Liver (tissue), 3 donors: ENCODE results near the gene MAP4K3.

Experiments
- GABPA ChIP-seq, 2 donors: IDR thresholded peaks in 1 of 2; conservative IDR thresholded peaks in 1 of 2; 2 replicates each; pipeline ENCODE4 v1.6.1; 2016; ENCODE audit warnings: antibody characterized with exemption in 2 of 2, mild to moderate bottlenecking in 1 of 2, moderate library complexity in 1 of 2
- JUND ChIP-seq, 2 donors: IDR thresholded peaks; 2 replicates each; pipeline ENCODE4 v1.6.1; 2016; ENCODE audit warnings: antibody characterized with exemption in 2 of 2
- NR2F2 ChIP-seq: IDR thresholded peaks from 2 replicates; pipeline ENCODE4 v1.6.1; 2016; ENCODE audit warnings: antibody characterized with exemption
- RAD21 ChIP-seq, 2 donors: IDR thresholded peaks; 2 replicates each; pipeline ENCODE4 v1.6.1; 2016; ENCODE audit warnings: antibody characterized with exemption in 2 of 2, mild to moderate bottlenecking in 2 of 2
- RXRA ChIP-seq, 2 donors: IDR thresholded peaks; 2 replicates each; pipeline ENCODE4 v1.6.1; 2017 to 2018; ENCODE audit warnings: antibody characterized with exemption in 2 of 2, mild to moderate bottlenecking in 1 of 2
- SP1 ChIP-seq: IDR thresholded peaks from 2 replicates; pipeline ENCODE4 v1.6.1; 2018; ENCODE audit warnings: antibody characterized with exemption, mild to moderate bottlenecking
- TAF1 ChIP-seq: conservative IDR thresholded peaks from 2 replicates; pipeline ENCODE4 v1.6.1; 2016; ENCODE audit warnings: antibody characterized with exemption, mild to moderate bottlenecking
- TF ChIP-seq, protein P1 (sequence below): IDR thresholded peaks from 2 replicates; pipeline ENCODE4 v1.6.1; 2016; ENCODE audit warnings: antibody characterized with exemption, mild to moderate bottlenecking
- TF ChIP-seq, protein P2 (sequence below): fragments of 150-350 bp; IDR thresholded peaks from 2 replicates; pipeline ENCODE4 v1.5.1; 2017; ENCODE audit warnings: improper control_type of control experiment, low read depth, low read length; ENCODE audit not compliant: missing input control
- TF ChIP-seq, protein P3 (sequence below): IDR thresholded peaks from 2 replicates; pipeline ENCODE4 v1.6.1; 2016; ENCODE audit warnings: antibody characterized with exemption
- TF ChIP-seq, protein P4 (sequence below): IDR thresholded peaks from 2 replicates; pipeline ENCODE4 v1.6.1; 2016; ENCODE audit warnings: antibody characterized with exemption
- donor health status: healthy.
- donor health status: healthy.

DNA sequence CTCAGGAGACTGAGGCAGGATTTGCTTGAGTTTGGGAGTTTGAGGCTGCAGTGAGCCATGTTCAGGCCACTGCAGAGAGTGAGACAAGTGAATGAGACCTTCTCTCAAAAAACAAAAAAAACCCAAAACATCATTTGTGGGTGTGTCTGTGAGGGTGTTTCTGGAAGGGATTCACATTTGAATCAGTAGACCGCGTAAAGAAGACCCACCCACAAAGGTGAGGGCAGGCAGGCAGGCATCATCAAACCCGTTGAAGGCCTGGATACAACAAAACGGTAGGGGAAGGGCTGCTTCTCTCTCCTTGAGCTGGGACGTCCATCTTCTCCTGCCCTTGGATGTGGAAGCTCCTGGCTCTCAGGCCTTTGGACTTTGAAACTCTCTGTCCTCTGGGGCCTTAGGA, 218.7 kb downstream of the MAP4K3 start:
- TF ChIP-seq, protein P1, sequence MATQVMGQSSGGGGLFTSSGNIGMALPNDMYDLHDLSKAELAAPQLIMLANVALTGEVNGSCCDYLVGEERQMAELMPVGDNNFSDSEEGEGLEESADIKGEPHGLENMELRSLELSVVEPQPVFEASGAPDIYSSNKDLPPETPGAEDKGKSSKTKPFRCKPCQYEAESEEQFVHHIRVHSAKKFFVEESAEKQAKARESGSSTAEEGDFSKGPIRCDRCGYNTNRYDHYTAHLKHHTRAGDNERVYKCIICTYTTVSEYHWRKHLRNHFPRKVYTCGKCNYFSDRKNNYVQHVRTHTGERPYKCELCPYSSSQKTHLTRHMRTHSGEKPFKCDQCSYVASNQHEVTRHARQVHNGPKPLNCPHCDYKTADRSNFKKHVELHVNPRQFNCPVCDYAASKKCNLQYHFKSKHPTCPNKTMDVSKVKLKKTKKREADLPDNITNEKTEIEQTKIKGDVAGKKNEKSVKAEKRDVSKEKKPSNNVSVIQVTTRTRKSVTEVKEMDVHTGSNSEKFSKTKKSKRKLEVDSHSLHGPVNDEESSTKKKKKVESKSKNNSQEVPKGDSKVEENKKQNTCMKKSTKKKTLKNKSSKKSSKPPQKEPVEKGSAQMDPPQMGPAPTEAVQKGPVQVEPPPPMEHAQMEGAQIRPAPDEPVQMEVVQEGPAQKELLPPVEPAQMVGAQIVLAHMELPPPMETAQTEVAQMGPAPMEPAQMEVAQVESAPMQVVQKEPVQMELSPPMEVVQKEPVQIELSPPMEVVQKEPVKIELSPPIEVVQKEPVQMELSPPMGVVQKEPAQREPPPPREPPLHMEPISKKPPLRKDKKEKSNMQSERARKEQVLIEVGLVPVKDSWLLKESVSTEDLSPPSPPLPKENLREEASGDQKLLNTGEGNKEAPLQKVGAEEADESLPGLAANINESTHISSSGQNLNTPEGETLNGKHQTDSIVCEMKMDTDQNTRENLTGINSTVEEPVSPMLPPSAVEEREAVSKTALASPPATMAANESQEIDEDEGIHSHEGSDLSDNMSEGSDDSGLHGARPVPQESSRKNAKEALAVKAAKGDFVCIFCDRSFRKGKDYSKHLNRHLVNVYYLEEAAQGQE = no peak
- TF ChIP-seq, protein P2, sequence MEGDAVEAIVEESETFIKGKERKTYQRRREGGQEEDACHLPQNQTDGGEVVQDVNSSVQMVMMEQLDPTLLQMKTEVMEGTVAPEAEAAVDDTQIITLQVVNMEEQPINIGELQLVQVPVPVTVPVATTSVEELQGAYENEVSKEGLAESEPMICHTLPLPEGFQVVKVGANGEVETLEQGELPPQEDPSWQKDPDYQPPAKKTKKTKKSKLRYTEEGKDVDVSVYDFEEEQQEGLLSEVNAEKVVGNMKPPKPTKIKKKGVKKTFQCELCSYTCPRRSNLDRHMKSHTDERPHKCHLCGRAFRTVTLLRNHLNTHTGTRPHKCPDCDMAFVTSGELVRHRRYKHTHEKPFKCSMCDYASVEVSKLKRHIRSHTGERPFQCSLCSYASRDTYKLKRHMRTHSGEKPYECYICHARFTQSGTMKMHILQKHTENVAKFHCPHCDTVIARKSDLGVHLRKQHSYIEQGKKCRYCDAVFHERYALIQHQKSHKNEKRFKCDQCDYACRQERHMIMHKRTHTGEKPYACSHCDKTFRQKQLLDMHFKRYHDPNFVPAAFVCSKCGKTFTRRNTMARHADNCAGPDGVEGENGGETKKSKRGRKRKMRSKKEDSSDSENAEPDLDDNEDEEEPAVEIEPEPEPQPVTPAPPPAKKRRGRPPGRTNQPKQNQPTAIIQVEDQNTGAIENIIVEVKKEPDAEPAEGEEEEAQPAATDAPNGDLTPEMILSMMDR = no peak
- TF ChIP-seq RXRA (IDR thresholded peaks at IDR 0.05) = no peak
- TF ChIP-seq, protein P3, sequence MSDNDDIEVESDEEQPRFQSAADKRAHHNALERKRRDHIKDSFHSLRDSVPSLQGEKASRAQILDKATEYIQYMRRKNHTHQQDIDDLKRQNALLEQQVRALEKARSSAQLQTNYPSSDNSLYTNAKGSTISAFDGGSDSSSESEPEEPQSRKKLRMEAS = no peak
- TF ChIP-seq, protein P4, sequence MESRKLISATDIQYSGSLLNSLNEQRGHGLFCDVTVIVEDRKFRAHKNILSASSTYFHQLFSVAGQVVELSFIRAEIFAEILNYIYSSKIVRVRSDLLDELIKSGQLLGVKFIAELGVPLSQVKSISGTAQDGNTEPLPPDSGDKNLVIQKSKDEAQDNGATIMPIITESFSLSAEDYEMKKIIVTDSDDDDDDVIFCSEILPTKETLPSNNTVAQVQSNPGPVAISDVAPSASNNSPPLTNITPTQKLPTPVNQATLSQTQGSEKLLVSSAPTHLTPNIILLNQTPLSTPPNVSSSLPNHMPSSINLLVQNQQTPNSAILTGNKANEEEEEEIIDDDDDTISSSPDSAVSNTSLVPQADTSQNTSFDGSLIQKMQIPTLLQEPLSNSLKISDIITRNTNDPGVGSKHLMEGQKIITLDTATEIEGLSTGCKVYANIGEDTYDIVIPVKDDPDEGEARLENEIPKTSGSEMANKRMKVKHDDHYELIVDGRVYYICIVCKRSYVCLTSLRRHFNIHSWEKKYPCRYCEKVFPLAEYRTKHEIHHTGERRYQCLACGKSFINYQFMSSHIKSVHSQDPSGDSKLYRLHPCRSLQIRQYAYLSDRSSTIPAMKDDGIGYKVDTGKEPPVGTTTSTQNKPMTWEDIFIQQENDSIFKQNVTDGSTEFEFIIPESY = no peak
- no peak for TF ChIP-seq TAF1
- no peak for TF ChIP-seq GABPA (IDR thresholded peaks at IDR 0.05 in 1 of 2, conservative IDR thresholded peaks at IDR 0.05 in 1 of 2)
- TF ChIP-seq NR2F2 = no peak
- no peak for TF ChIP-seq RAD21 (IDR thresholded peaks at IDR 0.05)
- TF ChIP-seq JUND (IDR thresholded peaks at IDR 0.05) = no peak
- TF ChIP-seq SP1 = no peak
